Right lobe of liver (tissue), 6 donors: Measurements from ENCODE around the gene PLPP4. TPM values are rescaled to one million over a fixed set of nuclear protein-coding genes. Genes with fewer than 3 reads are reported as not detected.

Experiments
- ATAC-seq, 4 donors: fragments of 200-7000 bp; cut with Tn5 transposase; one replicate each; pipeline ENCODE4 v1.9.1; 2020; ENCODE audit warnings: mild to moderate bottlenecking in 4 of 4, moderate library complexity in 4 of 4
- DNase-seq, 3 donors: peaks; one replicate each; pipeline ENCODE4 v3.0.0-alpha.2; 2020
- H3K27ac ChIP-seq, 3 donors: fragments of 200-600 bp; one replicate each; pipeline ENCODE4 v1.8.0; 2022
- H3K27me3 ChIP-seq, 2 donors: fragments of 200-600 bp; one replicate each; pipeline ENCODE4 v1.8.0; 2022
- H3K36me3 ChIP-seq, 4 donors: fragments of 200-600 bp; sonication (generic) in 1 of 4; one replicate each; pipeline versions ENCODE4 v1.5.1 to v1.8.0; 2017 to 2022; ENCODE audit warnings: control low read depth in 1 of 4
- H3K4me1 ChIP-seq, 4 donors: fragments of 200-600 bp; sonication (generic) in 1 of 4; one replicate each; pipeline versions ENCODE4 v1.5.1 to v1.8.0; 2017 to 2022; ENCODE audit warnings: control low read depth in 1 of 4
- H3K4me3 ChIP-seq, 3 donors: fragments of 200-600 bp; one replicate each; pipeline ENCODE4 v1.8.0; 2022
- H3K9me3 ChIP-seq, 4 donors: fragments of 200-600 bp; sonication (generic) in 1 of 4; one replicate each; pipeline versions ENCODE4 v1.5.1 to v1.8.0; 2017 to 2022; ENCODE audit warnings: control low read depth in 1 of 4
- CTCF ChIP-seq, 4 donors: fragments of 200-600 bp in 3 of 4; fragments of 450-650 bp in 1 of 4; IDR thresholded peaks; one replicate each; pipeline versions ENCODE4 v1.5.1 to v1.8.0; 2016 to 2022; ENCODE audit warnings: antibody characterized with exemption in 4 of 4, mild to moderate bottlenecking in 2 of 4
- POLR2A ChIP-seq: fragments of 450-650 bp; IDR thresholded peaks from one replicate; pipeline ENCODE4 v1.6.1; 2017; ENCODE audit warnings: antibody characterized with exemption, mild to moderate bottlenecking
- WGBS: methylation state at CpG from one replicate; pipeline ENCODE4 v1.1.6; 2018; ENCODE audit warnings: low coverage, low lambda C conversion rate; ENCODE audit not compliant: insufficient coverage; ENCODE audit errors: missing lambda C conversion rate; 5-methylcytosine and 5-hydroxymethylcytosine counted together
- intact Hi-C, 2 donors: fragments of 100-400 bp; cut with DNase I; formaldehyde crosslinking; loops; one replicate each; pipeline versions ENCODE4 v1.11.2 to v1.14.1; 2022
- total RNA-seq, 6 experiments: library from RNA; depleted of rRNA in 2 of 6; stranded (reverse); fragments of >200 nt in 2 of 6; fragmentation: NEBNext Ultra II Directional in 3 of 6; extraction: Animal tissue kit (Norgen Biotek cat#: 25700) in 3 of 6; gene quantifications; one replicate each; pipeline versions ENCODE4 v1.1.0 to v1.2.4, GENCODE V29; 2016 to 2023
- donor health status: DM: no; HTN: yes; CAD: no.
- donor health status: DM: no; HTN: no; CAD: no.
- donor health status: DM: no; HTN: no; CAD: no.
- donor health status: DM: no; HTN: yes; CAD: no.
- donor health status: DM: no; HTN: yes; CAD: no.

PLPP4 gene
- total RNA-seq, 6 experiments from 2014 or later: 0.35 to 0.81 (median 0.37) TPM; not detected in 1

- DNase-seq (no peak), ATAC-seq (no peak)
- TF ChIP-seq CTCF (IDR thresholded peaks at IDR 0.05) (no peak), POLR2A (no peak)
- Histone ChIP-seq H3K27ac (no peak overlapping the region), H3K36me3 (no peaks in the 10 kb centered on the region), H3K4me3 (no peak overlapping the region), H3K4me1 (no peaks in the 10 kb centered on the region), H3K9me3 (no peaks in the 10 kb centered on the region), H3K27me3 (no peaks in the 10 kb centered on the region)
- 61% methylated on average over 4 of the region's 4 CpGs for WGBS
- intact Hi-C loops: no loop called here
Observed at GRCh38 chr10:120505866-120506265, 48.8 kb downstream of the PLPP4 start.

- Histone ChIP-seq H3K4me1 (no peaks in the 10 kb centered on the region), H3K4me3 (no peak overlapping the region), H3K36me3 (no peaks in the 10 kb centered on the region), H3K9me3 (no peaks in the 10 kb centered on the region), H3K27me3 (no peaks in the 10 kb centered on the region), H3K27ac (no peak overlapping the region)
- intact Hi-C loops: no loop called here
- no peak for TF ChIP-seq CTCF (IDR thresholded peaks at IDR 0.05)
- TF ChIP-seq POLR2A: no peak
- ATAC-seq: no peak
- 48% methylated on average over 3 of the region's 3 CpGs for WGBS
- no peak for DNase-seq
Observed at GRCh38 chr10:120506674-120507073, 49.6 kb downstream of the PLPP4 start.

- ATAC-seq (no peak), DNase-seq (no peak)
- H3K4me3 ChIP-seq: no peak overlapping the region
- H3K27ac ChIP-seq: no peak overlapping the region
- no peaks in the 10 kb centered on the region for H3K9me3 ChIP-seq
- TF ChIP-seq CTCF (IDR thresholded peaks at IDR 0.05) (no peak), POLR2A (no peak)
- intact Hi-C loops: no loop called here
- no peaks in the 10 kb centered on the region for H3K27me3 ChIP-seq
- no peaks in the 10 kb centered on the region for H3K4me1 ChIP-seq
- 30% methylated on average over 1 of the region's 1 CpG for WGBS
- no peaks in the 10 kb centered on the region for H3K36me3 ChIP-seq
Observed at GRCh38 chr10:120507175-120507574, 50.1 kb downstream of the PLPP4 start.

- H3K9me3 ChIP-seq: no peaks in the 10 kb centered on the region
- no peaks in the 10 kb centered on the region for H3K36me3 ChIP-seq
- no peak for TF ChIP-seq POLR2A
- TF ChIP-seq CTCF (IDR thresholded peaks at IDR 0.05): no peak
- H3K27ac ChIP-seq: no peak overlapping the region
- ATAC-seq: no peak
- no peaks in the 10 kb centered on the region for H3K27me3 ChIP-seq
- 51% methylated on average over 2 of the region's 2 CpGs for WGBS
- DNase-seq: no peak
- H3K4me3 ChIP-seq: no peak overlapping the region
- intact Hi-C loops: no loop called here
- no peaks in the 10 kb centered on the region for H3K4me1 ChIP-seq
Observed at GRCh38 chr10:120507651-120508050, 50.6 kb downstream of the PLPP4 start.

GRCh38 chr10:120508393-120508792 is 51.4 kb downstream of the PLPP4 start:
- intact Hi-C loops: no loop called here
- 38% methylated on average over 6 of the region's 7 CpGs for WGBS
- Histone ChIP-seq H3K36me3 (no peaks in the 10 kb centered on the region), H3K27me3 (no peaks in the 10 kb centered on the region), H3K4me3 (no peak overlapping the region), H3K27ac (no peak overlapping the region), H3K4me1 (no peaks in the 10 kb centered on the region), H3K9me3 (no peaks in the 10 kb centered on the region)
- DNase-seq (no peak), ATAC-seq (no peak)
- TF ChIP-seq POLR2A: no peak
- TF ChIP-seq CTCF (IDR thresholded peaks at IDR 0.05): no peak
